Measurements from ENCODE around the gene DIABLO. TPM values are rescaled to one million over a fixed set of nuclear protein-coding genes. Genes with fewer than 3 reads are reported as not detected.

Gene DIABLO
- total RNA-seq, 2 experiments from 2014 or later, result 40.3 to 46.1 TPM

- ATAC-seq, result no peak
- Mint-ChIP-seq H3K4me1 (peaks cover 2% of the 10 kb centered on the region), H3K4me3 (no peak overlapping the region), H3K36me3 (no peaks in the 10 kb centered on the region), H3K9me3 (ENCODE audit: low read depth) (no peaks in the 10 kb centered on the region), H3K27ac (no peak overlapping the region), H3K27me3 (peaks cover 29% of the 10 kb centered on the region)
- CTCF ChIA-PET, result interaction anchor here (0.6 to 1.2 kb wide), 2 partner anchors 10 to 300 kb away, joined by 3 read pairs; no protein-coding TSS in a partner anchor
- DNase-seq, result no peak
Observed at GRCh38 chr12:122172262-122172939, 53.5 kb downstream of the DIABLO start.

GRCh38 chr12:122171399-122171798 lies 54.5 kb downstream of the DIABLO start:
- DNase-seq, result no peak
- H3K27me3 Mint-ChIP-seq, result peaks cover 29% of the 10 kb centered on the region
- no peaks in the 10 kb centered on the region for H3K9me3 Mint-ChIP-seq (ENCODE audit: low read depth)
- H3K36me3 Mint-ChIP-seq, result no peaks in the 10 kb centered on the region
- no peak overlapping the region for H3K4me3 Mint-ChIP-seq
- CTCF ChIA-PET, result interaction anchor here (1.2 kb wide), 1 partner anchor 9 kb away, joined by 3 read pairs; no protein-coding TSS in a partner anchor
- H3K27ac Mint-ChIP-seq, result no peak overlapping the region
- H3K4me1 Mint-ChIP-seq, result peaks cover 12% of the 10 kb centered on the region
- ATAC-seq, result no peak

- Mint-ChIP-seq H3K27me3 (peaks cover 29% of the 10 kb centered on the region), H3K4me3 (no peak overlapping the region), H3K27ac (no peak overlapping the region), H3K36me3 (no peaks in the 10 kb centered on the region), H3K9me3 (ENCODE audit: low read depth) (no peaks in the 10 kb centered on the region), H3K4me1 (peaks cover 23% of the 10 kb centered on the region)
- DNase-seq, result no peak
- CTCF ChIA-PET, result interaction anchor here (1.1 kb wide), 2 partner anchors 9 to 45 kb away, joined by 3 read pairs; no protein-coding TSS in a partner anchor
- ATAC-seq, result no peak
Observed at GRCh38 chr12:122168492-122168891, 57.4 kb downstream of the DIABLO start.

GRCh38 chr12:122167356-122167925 lies 58.4 kb downstream of the DIABLO start:
- Mint-ChIP-seq H3K27me3 (peaks cover 31% of the 10 kb centered on the region), H3K4me3 (peak overlapping the region; percentile 38), H3K4me1 (peaks cover 33% of the 10 kb centered on the region), H3K27ac (peak overlapping the region; percentile 79), H3K36me3 (peaks cover 2% of the 10 kb centered on the region), H3K9me3 (ENCODE audit: low read depth) (no peaks in the 10 kb centered on the region)
- CTCF ChIA-PET, result interaction anchor here (0.7 to 2.1 kb wide), 18 partner anchors 8 to 113 kb away, joined by 3 to 15 read pairs (median 3); partner anchors contain the start of gene LRRC43
- DNase-seq, result no peak
- no peak for ATAC-seq

- peaks cover 41% of the 10 kb centered on the region for H3K4me1 Mint-ChIP-seq
- H3K27me3 Mint-ChIP-seq, result peaks cover 30% of the 10 kb centered on the region
- ATAC-seq (peak; percentile 93), DNase-seq (peak; percentile 91)
- peak overlapping the region; percentile 79 for H3K27ac Mint-ChIP-seq
- H3K4me3 Mint-ChIP-seq, result peak overlapping the region; percentile 38
- peaks cover 2% of the 10 kb centered on the region for H3K36me3 Mint-ChIP-seq
- CTCF ChIA-PET, result interaction anchor here (0.7 to 2.1 kb wide), 18 partner anchors 9 to 112 kb away, joined by 3 to 15 read pairs (median 4); partner anchors contain the start of gene LRRC43
- no peaks in the 10 kb centered on the region for H3K9me3 Mint-ChIP-seq (ENCODE audit: low read depth)
Observed at GRCh38 chr12:122166422-122167349, 59.2 kb downstream of the DIABLO start.

GRCh38 chr12:122162976-122163375 lies 62.9 kb downstream of the DIABLO start:
- peaks cover 34% of the 10 kb centered on the region for H3K27me3 Mint-ChIP-seq
- H3K4me1 Mint-ChIP-seq, result peaks cover 46% of the 10 kb centered on the region
- ATAC-seq, result no peak
- no peak overlapping the region for H3K4me3 Mint-ChIP-seq
- CTCF ChIA-PET, result interaction anchor here (1.1 to 4.0 kb wide), 3 partner anchors 9 to 40 kb away, joined by 3 to 25 read pairs (median 3); no protein-coding TSS in a partner anchor
- H3K36me3 Mint-ChIP-seq, result peaks cover 2% of the 10 kb centered on the region
- H3K9me3 Mint-ChIP-seq (ENCODE audit: low read depth), result no peaks in the 10 kb centered on the region
- no peak for DNase-seq
- H3K27ac Mint-ChIP-seq, result peak overlapping the region; percentile 46

GRCh38 chr12:122161682-122162081 lies 64.2 kb downstream of the DIABLO start:
- H3K9me3 Mint-ChIP-seq (ENCODE audit: low read depth), result no peaks in the 10 kb centered on the region
- H3K27ac Mint-ChIP-seq, result peak overlapping the region; percentile 77
- peaks cover 37% of the 10 kb centered on the region for H3K4me1 Mint-ChIP-seq
- H3K4me3 Mint-ChIP-seq, result peak overlapping the region; percentile 28
- H3K36me3 Mint-ChIP-seq, result peaks cover 2% of the 10 kb centered on the region
- H3K27me3 Mint-ChIP-seq, result peaks cover 37% of the 10 kb centered on the region
- CTCF ChIA-PET, result interaction anchor here (0.6 to 4.0 kb wide), 6 partner anchors 9 to 120 kb away, joined by 3 to 25 read pairs (median 3); partner anchors contain the start of gene MLXIP
- ATAC-seq, result peak; percentile 17
- DNase-seq, result peak; percentile 60

GRCh38 chr12:122160761-122161160 lies 65.1 kb downstream of the DIABLO start:
- H3K4me3 Mint-ChIP-seq, result no peak overlapping the region
- no peak overlapping the region for H3K27ac Mint-ChIP-seq
- peaks cover 37% of the 10 kb centered on the region for H3K27me3 Mint-ChIP-seq
- CTCF ChIA-PET, result interaction anchor here (1.0 to 4.0 kb wide), 3 partner anchors 31 to 121 kb away, joined by 3 to 25 read pairs (median 4); no protein-coding TSS in a partner anchor
- no peaks in the 10 kb centered on the region for H3K9me3 Mint-ChIP-seq (ENCODE audit: low read depth)
- H3K4me1 Mint-ChIP-seq, result peaks cover 32% of the 10 kb centered on the region
- ATAC-seq (no peak), DNase-seq (no peak)
- H3K36me3 Mint-ChIP-seq, result peaks cover 2% of the 10 kb centered on the region

GRCh38 chr12:122159882-122160281 lies 66.0 kb downstream of the DIABLO start:
- DNase-seq (no peak), ATAC-seq (peak; percentile 52)
- peaks cover 26% of the 10 kb centered on the region for H3K4me1 Mint-ChIP-seq
- H3K27ac Mint-ChIP-seq, result no peak overlapping the region
- no peaks in the 10 kb centered on the region for H3K9me3 Mint-ChIP-seq (ENCODE audit: low read depth)
- peaks cover 33% of the 10 kb centered on the region for H3K27me3 Mint-ChIP-seq
- peaks cover 2% of the 10 kb centered on the region for H3K36me3 Mint-ChIP-seq
- CTCF ChIA-PET, result interaction anchor here (0.6 to 3.7 kb wide), 5 partner anchors 8 to 193 kb away, joined by 3 to 31 read pairs (median 4); no protein-coding TSS in a partner anchor
- no peak overlapping the region for H3K4me3 Mint-ChIP-seq

- peaks cover 2% of the 10 kb centered on the region for H3K36me3 Mint-ChIP-seq
- no peak overlapping the region for H3K4me3 Mint-ChIP-seq
- H3K9me3 Mint-ChIP-seq (ENCODE audit: low read depth), result no peaks in the 10 kb centered on the region
- H3K4me1 Mint-ChIP-seq, result peaks cover 23% of the 10 kb centered on the region
- no peak for DNase-seq
- no peak for ATAC-seq
- CTCF ChIA-PET, result interaction anchor here (1.1 to 3.7 kb wide), 4 partner anchors 9 to 104 kb away, joined by 3 to 31 read pairs (median 4); no protein-coding TSS in a partner anchor
- H3K27ac Mint-ChIP-seq, result no peak overlapping the region
- H3K27me3 Mint-ChIP-seq, result peaks cover 33% of the 10 kb centered on the region
Observed at GRCh38 chr12:122158700-122159285, 67.1 kb downstream of the DIABLO start.
